GM23248 (cell line): ENCODE measurements around the gene TMEM91. TPM values are rescaled to one million over a fixed set of nuclear protein-coding genes. Genes with fewer than 3 reads are reported as not detected.
A peak's percentile ranks its signal among the peaks of the same experiment; 100 is the strongest.

Experiments
- DNase-seq: peaks from one replicate; pipeline ENCODE4 v3.0.0-alpha.2; 2015
- H2AFZ ChIP-seq: fragments of 200-600 bp; sonication (generic); 2 replicates; pipeline ENCODE4 v1.6.1; 2016; ENCODE audit warnings: antibody characterized with exemption
- H3F3A ChIP-seq: fragments of 200-600 bp; sonication (generic); 2 replicates; pipeline ENCODE4 v1.6.1; 2016; ENCODE audit warnings: mild to moderate bottlenecking, antibody characterized with exemption, mixed run types; ENCODE audit not compliant: insufficient read depth
- H3K27ac ChIP-seq: fragments of 200-600 bp; sonication (generic); 2 replicates; pipeline ENCODE4 v1.5.1; 2016; ENCODE audit warnings: mild to moderate bottlenecking
- H3K27me3 ChIP-seq: fragments of 200-600 bp; sonication (generic); replicated peaks from 2 replicates; pipeline ENCODE4 v1.6.1; 2016; ENCODE audit warnings: mild to moderate bottlenecking; ENCODE audit not compliant: insufficient read depth
- H3K36me3 ChIP-seq: fragments of 200-600 bp; sonication (generic); 2 replicates; pipeline ENCODE4 v1.6.1; 2016; ENCODE audit warnings: low read depth, mild to moderate bottlenecking
- H3K4me1 ChIP-seq: fragments of 200-600 bp; sonication (generic); 2 replicates; pipeline ENCODE4 v1.6.1; 2016; ENCODE audit warnings: mild to moderate bottlenecking; ENCODE audit not compliant: insufficient read depth
- H3K4me2 ChIP-seq: fragments of 200-600 bp; sonication (generic); one replicate; pipeline ENCODE4 v1.6.1; 2016; ENCODE audit warnings: mild to moderate bottlenecking; ENCODE audit not compliant: unreplicated experiment
- H3K4me3 ChIP-seq: fragments of 200-600 bp; sonication (generic); 2 replicates; pipeline ENCODE4 v1.5.1; 2016; ENCODE audit warnings: mild to moderate bottlenecking
- H3K79me2 ChIP-seq: fragments of 200-600 bp; sonication (generic); 2 replicates; pipeline ENCODE4 v1.6.1; 2016; ENCODE audit warnings: mild to moderate bottlenecking; ENCODE audit not compliant: insufficient read depth
- H3K9ac ChIP-seq: fragments of 200-600 bp; sonication (generic); 2 replicates; pipeline ENCODE4 v1.6.1; 2016; ENCODE audit warnings: mild to moderate bottlenecking
- H3K9me2 ChIP-seq: fragments of 200-600 bp; sonication (generic); 2 replicates; pipeline ENCODE4 v1.6.1; 2016; ENCODE audit warnings: mixed run types, mild to moderate bottlenecking, moderate library complexity; ENCODE audit not compliant: insufficient read depth
- H3K9me3 ChIP-seq: fragments of 200-600 bp; sonication (generic); one replicate; pipeline ENCODE4 v1.6.1; 2017; ENCODE audit warnings: low read depth
- H4K20me1 ChIP-seq: fragments of 200-600 bp; sonication (generic); 2 replicates; pipeline ENCODE4 v1.6.0; 2016; ENCODE audit not compliant: insufficient read depth
- EZH2 ChIP-seq: fragments of 200-600 bp; sonication (generic); IDR thresholded peaks from 2 replicates; pipeline ENCODE4 v1.6.1; 2018; ENCODE audit warnings: antibody characterized with exemption, mild to moderate bottlenecking; ENCODE audit not compliant: insufficient read depth, poor library complexity, severe bottlenecking
- EZH2phosphoT487 ChIP-seq: fragments of 200-600 bp; sonication (generic); IDR thresholded peaks from 2 replicates; pipeline ENCODE4 v1.6.1; 2018; ENCODE audit warnings: antibody characterized with exemption, moderate library complexity, mild to moderate bottlenecking, low read depth; ENCODE audit not compliant: insufficient read depth
- WGBS, 2 experiments: methylation state at CpG; one replicate each; pipeline ENCODE4 v1.1.6; 2015 to 2017; ENCODE audit warnings: low lambda C conversion rate in 2 of 2, low coverage in 1 of 2; ENCODE audit errors: missing lambda C conversion rate in 2 of 2; 5-methylcytosine and 5-hydroxymethylcytosine counted together
- in situ Hi-C: fragments of 300-500 bp; cut with MboI; formaldehyde crosslinking; loops from 2 replicates; pipeline ENCODE4 v1.15.0; 2020
- polyA plus RNA-seq: library from polyadenylated mRNA; unstranded; fragments of >200 nt; fragmentation: Nextera tagmentation; extraction: Ambion mirVana; gene quantifications from 2 replicates; pipeline ENCODE4 v1.2.1, GENCODE V29; 2016
- total RNA-seq: library from RNA; depleted of rRNA; stranded (reverse); fragments of >200 nt; shearing (Covaris generic); gene quantifications from 2 replicates; pipeline ENCODE4 v1.2.3, GENCODE V29; 2014

The TMEM91 gene
- total and polyA plus RNA-seq, 2 experiments from 2014 or later = 5.3 to 6.6 TPM

DNA sequence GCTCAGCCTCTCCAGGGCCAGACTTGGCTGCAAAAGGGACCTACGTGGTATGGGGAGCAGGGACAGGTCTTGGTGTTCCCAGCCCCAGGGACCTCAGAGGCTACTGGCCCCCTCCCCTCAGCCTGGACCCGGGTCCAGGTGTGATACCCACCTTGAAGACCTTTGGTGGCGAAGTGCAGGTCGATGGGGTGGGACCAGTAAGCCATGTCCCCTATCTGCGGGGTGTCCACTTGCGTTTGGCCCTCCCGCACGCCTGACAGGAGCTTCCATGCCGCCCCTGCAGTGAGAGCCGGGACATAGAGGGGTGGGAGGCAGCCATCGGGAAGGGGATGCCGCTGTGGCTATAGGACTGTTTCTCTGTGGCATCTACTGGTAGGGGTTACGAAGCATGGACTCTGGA is 18.6 kb upstream of the TMEM91 start:
- TF ChIP-seq EZH2phosphoT487 = no peak
- no peak for TF ChIP-seq EZH2
- H3K9me3 ChIP-seq = no peaks in the 10 kb centered on the region
- WGBS, 2 experiments = 89 to 93% methylated on average over 12 to 13 of the region's 13 CpGs
- H3K27ac ChIP-seq = no peak overlapping the region
- no peak overlapping the region for H2AFZ ChIP-seq
- in situ Hi-C loops = no loop called here
- no peaks in the 10 kb centered on the region for H3K4me1 ChIP-seq
- no peaks in the 10 kb centered on the region for H3K9me2 ChIP-seq
- H3F3A ChIP-seq = peaks cover 5% of the 10 kb centered on the region; the same call in 1 of the 2 replicates
- H3K27me3 ChIP-seq = no peaks in the 10 kb centered on the region
- H3K4me3 ChIP-seq = no peak overlapping the region
- H3K4me2 ChIP-seq = no peak overlapping the region
- no peak for DNase-seq
- H3K79me2 ChIP-seq = peaks cover 10% of the 10 kb centered on the region
- no peaks in the 10 kb centered on the region for H4K20me1 ChIP-seq
- H3K36me3 ChIP-seq = no peaks in the 10 kb centered on the region
- no peak overlapping the region for H3K9ac ChIP-seq

DNA sequence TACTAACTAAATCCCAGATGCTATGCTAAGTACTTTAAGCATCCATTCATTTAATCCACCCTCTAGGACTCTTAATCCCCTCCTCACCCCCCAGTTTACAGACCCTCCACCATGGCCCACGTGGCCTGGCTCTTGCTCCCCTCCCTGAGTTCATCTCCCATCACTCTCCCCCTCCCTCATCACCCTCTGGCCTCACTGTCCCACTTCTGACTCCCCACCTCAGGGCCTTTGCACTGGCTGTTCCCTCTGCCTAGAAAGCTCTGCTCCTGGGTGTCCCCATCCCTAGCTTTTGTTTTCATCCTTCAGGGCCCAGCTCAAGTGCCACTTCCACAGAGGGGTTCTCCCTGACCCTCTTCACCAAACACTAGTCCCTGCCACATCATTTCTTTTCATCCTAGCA is 16.6 kb upstream of the TMEM91 start:
- Histone ChIP-seq H3K9me3 (no peaks in the 10 kb centered on the region), H3K9ac (no peak overlapping the region), H3K4me2 (no peak overlapping the region), H3K36me3 (no peaks in the 10 kb centered on the region), H3K9me2 (no peaks in the 10 kb centered on the region), H3K27me3 (no peaks in the 10 kb centered on the region), H4K20me1 (no peaks in the 10 kb centered on the region), H3K27ac (no peak overlapping the region), H3K4me3 (no peak overlapping the region), H2AFZ (no peak overlapping the region), H3F3A (peaks cover 5% of the 10 kb centered on the region; the same call in 1 of the 2 replicates), H3K79me2 (peaks cover 17% of the 10 kb centered on the region), H3K4me1 (peaks cover 4% of the 10 kb centered on the region; the same call in 1 of the 2 replicates)
- TF ChIP-seq EZH2phosphoT487 (no peak), EZH2 (no peak)
- 63 to 83% methylated on average over 1 of the region's 1 CpG for WGBS, 2 experiments
- DNase-seq = no peak
- in situ Hi-C loops = no loop called here

DNA sequence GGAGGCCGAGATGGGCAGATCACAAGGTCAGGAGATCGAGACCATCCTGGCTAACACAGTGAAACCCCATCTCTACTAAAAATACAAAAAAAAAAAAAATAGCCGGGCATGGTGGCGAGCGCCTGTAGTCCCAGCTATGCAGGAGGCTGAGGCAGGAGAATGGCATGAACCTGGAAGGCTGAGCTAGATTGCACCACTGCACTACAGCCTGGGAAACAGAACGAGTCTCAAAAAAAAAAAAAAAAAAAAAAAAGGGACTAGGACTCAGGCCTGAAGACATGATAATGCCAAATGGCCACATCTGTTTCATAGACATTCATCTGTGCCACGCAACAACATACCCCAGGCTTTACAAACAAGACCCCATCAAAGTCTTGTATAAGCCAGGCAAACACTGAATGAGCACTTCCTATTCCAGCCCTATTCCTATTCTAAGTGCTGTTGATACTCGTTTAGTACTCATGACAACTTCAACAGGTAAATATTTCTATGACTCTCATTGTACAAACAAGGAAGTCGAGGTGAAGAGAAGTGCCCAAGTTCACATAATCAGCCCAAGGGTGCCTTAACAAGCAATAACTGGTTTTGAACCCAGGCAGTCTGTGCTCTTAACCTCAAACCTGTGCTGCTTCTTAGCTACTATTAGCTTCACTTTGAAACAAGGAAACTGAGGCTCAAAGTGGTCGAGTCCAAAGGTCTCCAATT is 14.0 kb upstream of the TMEM91 start:
- Histone ChIP-seq H3K4me3 (no peak overlapping the region), H3K9me3 (no peaks in the 10 kb centered on the region), H2AFZ (no peak overlapping the region), H3K4me2 (no peak overlapping the region), H3K4me1 (peaks cover 13% of the 10 kb centered on the region), H3K9me2 (no peaks in the 10 kb centered on the region), H3K36me3 (no peaks in the 10 kb centered on the region), H3K79me2 (peaks cover 41% of the 10 kb centered on the region), H4K20me1 (no peaks in the 10 kb centered on the region), H3K9ac (no peak overlapping the region), H3K27me3 (no peaks in the 10 kb centered on the region), H3K27ac (0 out of 2 replicates have a peak overlapping the region, but pooled peaks have one; percentile 1), H3F3A (peaks cover 8% of the 10 kb centered on the region)
- WGBS, 2 experiments = 66 to 68% methylated on average over 8 to 10 of the region's 10 CpGs
- no peak for TF ChIP-seq EZH2
- no peak for TF ChIP-seq EZH2phosphoT487
- DNase-seq = peak; percentile 43
- in situ Hi-C loops = no loop called here

DNA sequence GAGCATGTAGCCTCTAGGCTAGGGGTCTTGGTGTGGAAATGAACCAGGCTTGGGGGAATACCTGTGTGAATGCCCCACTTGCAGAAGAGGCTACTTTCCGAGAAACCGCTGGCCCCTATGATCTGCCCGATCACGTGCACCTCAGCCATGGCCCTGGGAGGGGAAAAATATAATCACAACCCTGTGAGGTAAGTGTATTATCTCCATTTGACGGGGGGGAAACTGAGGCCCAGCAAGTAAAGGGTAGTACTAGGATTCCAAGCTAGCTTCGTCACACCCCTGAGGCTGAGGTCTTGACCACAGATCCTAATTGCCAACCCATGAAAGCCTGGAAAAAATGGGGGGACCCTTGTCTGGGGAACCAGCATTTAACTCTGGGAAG is 13.0 kb upstream of the TMEM91 start:
- DNase-seq = no peak
- Histone ChIP-seq H3K4me1 (peaks cover 22% of the 10 kb centered on the region), H3F3A (peaks cover 17% of the 10 kb centered on the region), H3K4me3 (peak overlapping the region; percentile 89), H4K20me1 (no peaks in the 10 kb centered on the region), H3K27me3 (no peaks in the 10 kb centered on the region), H3K9ac (peak overlapping the region; percentile 96), H3K27ac (peak overlapping the region; percentile 98), H3K9me3 (no peaks in the 10 kb centered on the region), H3K36me3 (no peaks in the 10 kb centered on the region), H3K4me2 (peak overlapping the region; percentile 95), H3K9me2 (no peaks in the 10 kb centered on the region), H3K79me2 (peaks cover 42% of the 10 kb centered on the region), H2AFZ (peak overlapping the region; percentile 77)
- TF ChIP-seq EZH2 (no peak), EZH2phosphoT487 (no peak)
- 41 to 42% methylated on average over 6 of the region's 6 CpGs for WGBS, 2 experiments
- in situ Hi-C loops = no loop called here
